Measurements from ENCODE around the gene RASSF3. TPM values are rescaled to one million over a fixed set of nuclear protein-coding genes. Genes with fewer than 3 reads are reported as not detected.

Gene RASSF3
- total RNA-seq, 2 experiments from 2014 or later: 16.3 to 49.9 TPM

- no peaks in the 10 kb centered on the region; the same call in 1 of the 2 replicates for H4K20me1 ChIP-seq (ENCODE audit: insufficient read depth, low read length)
- POLR2A ChIA-PET: interaction anchor here (0.6 to 3.8 kb wide), 4 partner anchors 13 to 58 kb away, joined by 3 to 15 read pairs (median 4); no protein-coding TSS in a partner anchor
Measured at GRCh38 chr12:64631197-64631596, 20.9 kb downstream of the RASSF3 start.

GRCh38 chr12:64633011-64633939 is 23.0 kb downstream of the RASSF3 start:
- TF ChIP-seq EZH2phosphoT487 (IDR thresholded peaks at IDR 0.05; ENCODE audit: borderline replicate concordance, low read depth, low read length): no peak
- TF ChIP-seq CTCF (conservative IDR thresholded peaks at IDR 0.05; ENCODE audit: low read length): no peak
- Histone ChIP-seq H3K36me3 (ENCODE audit: insufficient read depth, low read length) (peaks cover 79% of the 10 kb centered on the region), H3K4me3 (ENCODE audit: low read depth, low read length, poor library complexity, severe bottlenecking) (no peak overlapping the region), H3K9me2 (ENCODE audit: insufficient read depth, low read length) (no peaks in the 10 kb centered on the region), H3K27ac (ENCODE audit: low read depth, low read length, poor library complexity, severe bottlenecking) (no peak overlapping the region), H3K79me2 (ENCODE audit: insufficient read depth, low read depth, low read length) (peaks cover 93% of the 10 kb centered on the region), H3K9me3 (ENCODE audit: low read length) (peaks cover 22% of the 10 kb centered on the region; the same call in 1 of the 2 replicates), H3K4me1 (ENCODE audit: insufficient read depth, low read length, poor library complexity, severe bottlenecking) (no peaks in the 10 kb centered on the region), H3K4me2 (ENCODE audit: low read length) (no peak overlapping the region), H2AFZ (ENCODE audit: low read length) (no peak overlapping the region), H4K20me1 (ENCODE audit: insufficient read depth, low read length) (no peaks in the 10 kb centered on the region)
- POLR2A ChIA-PET: interaction anchor here (0.6 to 1.0 kb wide), 4 partner anchors 12 to 165 kb away, joined by 3 read pairs; no protein-coding TSS in a partner anchor
- no TSS peak for BruUV-seq (replicated peaks)
- CTCF ChIA-PET (ENCODE audit: unreplicated experiment): no interaction called here
- no peak for DNase-seq (ENCODE audit: low spot score)
- intact Hi-C loops (cut with micrococcal nuclease; ENCODE audit: unreplicated experiment): no loop called here

More at GRCh38 chr12:64631197-64631596, 20.9 kb downstream of the RASSF3 start:
- Histone ChIP-seq H3K4me1 (ENCODE audit: insufficient read depth, low read length, poor library complexity, severe bottlenecking) (no peaks in the 10 kb centered on the region), H3K9me2 (ENCODE audit: insufficient read depth, low read length) (no peaks in the 10 kb centered on the region), H3K4me3 (ENCODE audit: low read depth, low read length, poor library complexity, severe bottlenecking) (no peak overlapping the region), H3K79me2 (ENCODE audit: insufficient read depth, low read depth, low read length) (peaks cover 96% of the 10 kb centered on the region), H3K4me2 (ENCODE audit: low read length) (no peak overlapping the region), H2AFZ (ENCODE audit: low read length) (no peak overlapping the region), H3K36me3 (ENCODE audit: insufficient read depth, low read length) (peaks cover 78% of the 10 kb centered on the region), H3K9me3 (ENCODE audit: low read length) (peaks cover 22% of the 10 kb centered on the region; the same call in 1 of the 2 replicates), H3K27ac (ENCODE audit: low read depth, low read length, poor library complexity, severe bottlenecking) (no peak overlapping the region)
- no peak for DNase-seq (ENCODE audit: low spot score)
- no TSS peak for BruUV-seq (replicated peaks)
- intact Hi-C loops (cut with micrococcal nuclease; ENCODE audit: unreplicated experiment): no loop called here
- CTCF ChIA-PET (ENCODE audit: unreplicated experiment): no interaction called here
- TF ChIP-seq CTCF (conservative IDR thresholded peaks at IDR 0.05; ENCODE audit: low read length): no peak
- no peak for TF ChIP-seq EZH2phosphoT487 (IDR thresholded peaks at IDR 0.05; ENCODE audit: borderline replicate concordance, low read depth, low read length)

Measured in OCI-LY7 (cell line).